GM19468 (cell line): ENCODE results near the gene RXRA.

Experiments
- ATAC-seq: cut with Tn5 transposase; IDR thresholded peaks from one replicate; pipeline ENCODE4 v1.9.1; 2021; ENCODE audit warnings: mild to moderate bottlenecking, moderate library complexity, moderate number of reproducible peaks; ENCODE audit not compliant: unreplicated experiment; ENCODE audit errors: extremely low read depth

RXRA gene

DNA sequence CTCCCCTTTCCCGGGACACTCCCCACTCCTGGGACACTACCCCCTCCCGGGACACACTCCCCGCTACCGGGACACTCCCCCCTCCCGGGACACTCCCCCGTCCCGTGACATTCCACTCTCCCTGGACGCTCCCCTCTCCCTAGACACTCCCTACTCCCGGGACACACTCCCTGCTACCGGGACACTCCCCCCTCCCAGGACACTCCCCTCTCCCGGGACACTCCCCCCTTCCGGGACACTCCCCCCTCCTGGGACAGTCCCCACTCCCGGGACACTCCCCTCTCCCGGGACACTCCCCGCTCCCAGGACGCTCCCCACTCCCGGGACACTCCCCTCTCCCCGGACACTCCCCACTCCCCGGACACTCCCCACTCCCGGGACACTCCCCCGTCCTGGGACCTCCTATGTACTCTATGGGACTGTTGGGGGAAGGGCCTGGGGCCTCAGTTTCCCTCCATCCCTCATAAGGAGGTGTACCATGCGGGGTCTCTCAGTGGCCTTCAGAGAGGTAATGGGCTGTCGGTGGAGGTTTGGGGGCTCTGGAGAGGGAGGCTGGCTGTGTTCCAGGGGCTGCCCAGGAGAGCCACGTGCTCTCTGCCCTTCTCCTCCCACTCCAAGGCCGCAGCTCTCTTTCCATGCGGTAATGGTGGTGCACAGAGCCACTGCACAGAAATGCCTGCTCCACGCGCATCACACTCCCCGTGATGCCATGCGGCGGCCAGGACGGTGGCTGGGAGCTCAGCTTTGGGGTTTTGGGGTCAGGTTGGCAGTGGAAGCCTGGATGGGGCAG lies 96.2 kb downstream of the RXRA start:
- no peak for ATAC-seq

DNA sequence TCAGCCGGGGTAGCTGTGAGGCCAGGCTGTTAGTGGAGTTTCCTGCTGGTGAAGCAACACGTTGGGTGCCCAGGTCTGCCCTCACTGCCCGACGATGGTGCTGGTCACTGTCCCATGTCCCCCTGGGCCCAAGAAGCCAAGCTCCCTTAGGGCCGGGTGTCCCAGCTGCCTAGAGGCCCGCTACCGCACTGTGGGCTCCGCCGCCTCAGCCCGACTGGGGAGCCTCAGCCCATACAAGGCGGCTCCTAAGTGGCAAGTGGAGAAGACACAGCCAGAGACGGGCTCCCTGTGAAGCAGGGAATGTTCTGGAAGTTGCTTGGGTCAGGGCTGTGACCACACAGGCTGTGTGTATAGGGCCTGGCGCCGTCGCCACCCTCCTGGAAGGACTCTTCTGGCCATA lies 96.9 kb downstream of the RXRA start:
- ATAC-seq, result no peak

DNA sequence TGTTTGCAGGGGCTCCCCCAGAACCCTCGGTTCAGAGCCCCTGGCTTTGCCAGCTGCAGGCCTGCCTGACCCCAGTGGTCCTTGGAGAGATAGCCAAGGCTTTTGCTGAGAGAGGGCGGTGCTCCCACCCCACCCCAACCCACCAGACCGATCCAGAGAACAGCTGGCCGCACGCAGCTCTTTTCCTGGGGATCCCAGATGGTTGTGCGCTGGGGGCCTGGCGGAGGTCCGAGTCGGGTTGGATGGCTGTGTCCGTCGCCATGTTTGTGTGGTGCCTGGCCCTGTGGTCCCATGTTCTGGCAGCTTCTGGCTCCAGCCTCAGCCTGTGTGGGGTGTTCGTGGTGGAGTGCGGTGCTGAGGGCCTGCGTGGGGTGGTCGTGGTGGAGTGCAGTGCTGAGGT lies 97.5 kb downstream of the RXRA start:
- no peak for ATAC-seq

DNA sequence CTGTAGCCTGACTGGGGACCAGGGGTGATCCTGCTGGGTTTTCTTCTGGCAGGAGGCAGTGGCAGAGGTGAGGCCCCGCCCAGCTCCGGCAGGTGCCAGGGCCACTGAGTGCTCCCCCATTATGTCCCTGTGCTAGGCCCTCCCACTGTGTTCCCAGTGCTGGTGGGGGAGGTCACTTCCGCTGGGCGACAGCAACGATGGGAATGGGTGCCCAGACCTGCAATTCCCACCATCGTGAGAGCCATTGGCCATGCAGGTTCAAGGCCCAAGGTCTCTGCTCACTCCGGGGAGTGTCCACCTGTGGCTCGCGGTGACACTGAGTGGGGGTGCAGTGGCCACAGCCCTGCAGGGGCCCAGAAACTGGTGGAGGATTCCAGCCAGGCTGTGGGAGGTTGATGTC lies 98.6 kb downstream of the RXRA start:
- no peak for ATAC-seq

DNA sequence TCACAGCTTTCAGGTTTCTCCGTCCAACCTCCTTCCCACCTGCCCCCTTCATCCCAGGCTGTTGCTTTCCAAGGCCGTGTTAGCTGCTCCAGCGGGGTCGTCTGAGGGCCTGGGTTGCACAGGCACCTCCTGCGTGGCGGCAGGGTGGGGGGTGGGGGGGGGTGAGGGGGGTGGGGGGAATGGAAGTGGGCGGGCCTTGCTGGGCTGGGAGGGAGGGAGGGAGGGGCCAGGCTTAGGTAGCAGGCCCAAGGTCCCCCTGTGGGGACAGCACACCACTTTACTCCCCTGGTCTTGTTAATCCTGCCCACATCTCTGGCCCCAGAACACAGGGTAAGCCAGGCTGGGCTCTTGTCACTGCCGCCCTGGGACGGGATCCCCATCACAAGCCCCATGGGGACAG lies 99.1 kb downstream of the RXRA start:
- no peak for ATAC-seq

DNA sequence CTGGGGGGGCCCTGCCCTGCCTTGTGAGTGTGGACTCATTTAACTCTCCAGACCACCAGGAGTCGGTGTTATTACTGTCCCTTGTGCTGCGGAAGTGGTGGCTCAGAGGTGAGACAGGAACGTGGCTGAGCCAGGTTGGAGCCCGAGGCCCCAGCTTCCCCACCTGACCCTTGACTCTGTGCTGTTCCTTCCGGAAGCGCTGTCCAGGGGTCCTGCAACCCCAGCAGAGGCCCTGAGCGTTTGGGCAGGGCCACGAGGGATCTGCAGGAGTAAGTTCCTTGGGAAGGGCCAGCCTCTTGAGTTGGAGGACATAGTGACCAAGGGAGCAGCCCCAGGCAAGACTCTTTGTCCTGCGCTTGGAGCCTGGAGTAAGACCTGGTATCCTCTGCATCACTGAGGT lies 99.6 kb downstream of the RXRA start:
- ATAC-seq, result no peak

DNA sequence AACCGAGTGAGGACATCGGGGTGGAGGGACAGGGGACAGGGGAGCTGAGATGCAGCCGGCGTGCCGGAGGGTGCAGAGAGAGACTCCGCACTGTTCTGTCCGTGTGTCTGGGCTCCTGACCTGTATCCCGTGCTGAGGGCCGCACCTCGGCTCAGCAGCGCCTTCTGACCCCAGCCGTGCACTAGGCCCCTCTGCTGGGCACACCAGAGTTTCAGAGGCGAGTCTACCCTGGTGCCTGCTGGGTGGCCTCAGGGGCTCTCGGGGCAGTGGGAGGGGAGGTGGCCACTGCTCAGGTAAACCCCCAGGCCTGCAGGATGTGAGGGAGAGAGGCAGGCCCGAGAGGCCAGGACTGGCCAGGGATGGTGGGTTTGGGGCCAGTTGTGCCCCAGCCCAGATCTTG lies 100.2 kb downstream of the RXRA start:
- ATAC-seq, result no peak

DNA sequence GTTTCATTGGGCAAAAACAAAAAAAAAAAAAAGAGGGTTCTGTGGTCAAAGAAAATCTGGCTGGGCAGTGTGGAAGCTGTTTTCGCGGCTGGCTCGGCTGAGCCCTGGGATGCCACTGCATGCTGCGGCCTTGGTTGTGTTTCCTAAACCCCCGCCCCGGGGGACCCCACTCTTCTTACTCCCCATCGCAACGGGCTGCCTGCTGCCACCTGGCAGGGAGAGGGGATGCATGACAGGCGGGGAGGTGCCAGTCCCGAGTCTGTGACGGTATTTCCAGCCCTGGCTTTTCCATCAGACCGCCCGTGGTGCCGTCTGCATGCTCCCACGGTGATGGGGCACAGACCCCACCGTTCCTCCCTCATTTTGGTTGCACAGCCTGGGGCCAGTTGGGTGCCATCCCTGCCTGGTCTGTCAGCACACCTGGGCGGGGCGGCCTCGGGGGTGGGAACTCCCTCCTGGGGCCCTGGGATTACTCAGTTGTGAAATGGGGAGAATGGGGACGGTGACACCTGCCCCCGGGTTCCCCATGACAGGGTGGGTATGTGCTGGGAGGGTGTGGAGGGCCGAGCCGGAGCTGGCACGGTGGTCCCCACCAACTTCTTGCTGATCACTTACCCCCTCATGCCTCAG lies 101.0 kb downstream of the RXRA start:
- no peak for ATAC-seq

DNA sequence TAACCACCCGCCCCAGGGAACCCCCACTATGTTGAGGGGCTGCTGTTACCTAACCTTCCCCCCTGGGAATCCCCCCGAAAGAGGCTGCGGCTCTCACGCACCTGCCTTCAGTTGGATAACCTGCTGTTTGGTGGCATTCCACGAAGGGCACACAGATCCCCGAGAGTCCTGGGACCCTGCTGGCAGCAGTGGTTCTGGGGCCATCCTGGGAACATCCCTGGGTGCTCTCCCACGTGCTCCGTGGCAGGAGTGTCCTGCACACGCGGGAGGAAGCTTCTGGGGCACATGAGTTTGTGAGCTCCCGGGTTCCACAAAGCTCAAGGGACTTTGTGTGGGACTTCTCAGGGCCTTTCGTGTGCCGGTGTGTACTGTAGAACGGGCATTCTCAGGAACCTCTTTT lies 102.3 kb downstream of the RXRA start:
- ATAC-seq, result no peak

DNA sequence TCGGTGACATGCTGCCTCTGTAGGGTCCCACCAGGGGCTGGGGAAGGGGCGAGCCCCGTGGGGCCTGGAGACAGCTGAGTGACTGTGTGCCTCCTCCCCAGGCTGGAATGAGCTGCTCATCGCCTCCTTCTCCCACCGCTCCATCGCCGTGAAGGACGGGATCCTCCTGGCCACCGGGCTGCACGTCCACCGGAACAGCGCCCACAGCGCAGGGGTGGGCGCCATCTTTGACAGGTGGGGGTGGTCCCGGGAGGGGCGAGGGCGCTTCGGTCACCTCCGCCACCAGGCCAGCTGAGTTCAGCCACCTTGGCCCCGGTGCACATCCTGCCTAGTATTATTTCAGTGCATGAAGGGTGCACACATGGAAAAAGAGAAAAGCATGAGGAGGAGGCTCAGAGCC lies 102.8 kb downstream of the RXRA start:
- ATAC-seq, result no peak

DNA sequence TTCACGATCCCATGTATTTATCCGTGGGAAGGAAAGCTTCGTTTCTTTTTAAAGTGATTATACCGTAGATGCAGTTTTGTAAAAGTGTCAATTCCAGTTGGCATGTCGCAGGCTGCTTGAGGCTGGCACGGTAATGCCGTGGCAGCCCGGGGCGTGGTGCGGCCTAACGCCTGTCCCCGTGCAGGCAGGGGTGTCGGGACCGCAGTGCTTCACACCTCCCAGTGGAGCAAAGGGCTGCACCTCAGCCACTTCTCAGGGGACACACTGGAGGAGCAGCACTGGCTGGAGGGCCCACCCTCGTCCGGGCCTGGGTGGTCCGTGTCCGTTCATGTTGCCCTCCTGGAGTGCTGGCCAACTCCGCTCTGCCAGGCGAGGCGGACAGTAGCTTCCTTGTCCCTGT lies 103.2 kb downstream of the RXRA start:
- ATAC-seq, result no peak

DNA sequence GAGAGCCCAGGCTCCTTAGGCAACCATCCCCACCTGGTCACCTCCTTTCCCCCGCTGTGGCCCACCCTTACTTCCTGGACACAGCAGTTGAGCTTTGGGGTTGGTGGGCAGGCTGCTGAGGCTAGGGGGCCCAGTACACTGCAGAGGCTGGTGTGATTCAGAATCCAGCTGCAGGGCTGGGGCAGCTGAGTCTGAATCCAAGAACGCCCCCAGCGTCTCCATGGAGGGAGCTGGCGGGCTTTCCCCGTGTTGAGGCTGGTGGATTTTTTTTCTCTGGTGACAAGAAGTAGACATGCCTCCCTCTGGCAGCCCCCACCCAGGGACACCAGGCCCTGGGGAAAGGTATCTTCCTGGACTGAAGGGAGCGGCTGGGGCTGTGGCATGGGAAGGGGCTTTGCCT lies 104.8 kb downstream of the RXRA start:
- ATAC-seq, result no peak

DNA sequence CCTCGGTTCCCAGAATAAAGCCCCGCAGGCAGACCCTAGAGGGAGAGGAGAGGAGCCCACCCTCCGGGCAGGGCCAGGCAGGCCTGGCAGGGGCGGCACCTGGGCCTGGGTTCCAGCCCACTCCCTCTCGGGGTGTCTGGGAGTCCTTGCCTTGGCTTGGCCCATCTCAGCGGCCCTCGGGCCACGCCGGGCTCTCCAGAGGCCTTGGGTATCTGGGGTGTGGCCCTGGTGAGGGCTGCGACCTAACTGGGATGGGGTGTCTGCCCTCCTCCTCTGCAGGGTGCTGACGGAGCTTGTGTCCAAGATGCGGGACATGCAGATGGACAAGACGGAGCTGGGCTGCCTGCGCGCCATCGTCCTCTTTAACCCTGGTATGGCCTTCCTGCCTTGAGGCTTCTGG lies 105.4 kb downstream of the RXRA start:
- no peak for ATAC-seq

DNA sequence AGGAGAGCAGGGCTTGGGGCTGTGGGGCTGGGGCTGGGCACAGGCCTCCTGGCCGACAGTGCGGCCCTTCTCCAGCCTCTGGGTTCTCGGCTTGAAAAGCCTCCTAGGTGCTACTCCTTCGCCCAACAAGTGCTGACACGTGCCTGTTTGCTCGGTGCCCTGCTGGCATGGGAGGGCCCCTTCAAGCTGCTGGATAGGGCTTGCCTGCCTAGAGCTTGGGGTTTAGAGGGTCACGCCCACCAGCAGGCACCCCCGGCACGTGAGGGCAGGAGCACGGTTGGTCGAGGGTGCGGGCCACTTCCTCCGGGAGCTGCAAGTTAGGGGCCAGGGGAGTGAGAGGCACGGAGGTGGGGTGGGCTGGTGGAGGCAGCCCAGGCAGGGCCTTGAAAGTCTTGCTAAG lies 106.2 kb downstream of the RXRA start:
- no peak for ATAC-seq

DNA sequence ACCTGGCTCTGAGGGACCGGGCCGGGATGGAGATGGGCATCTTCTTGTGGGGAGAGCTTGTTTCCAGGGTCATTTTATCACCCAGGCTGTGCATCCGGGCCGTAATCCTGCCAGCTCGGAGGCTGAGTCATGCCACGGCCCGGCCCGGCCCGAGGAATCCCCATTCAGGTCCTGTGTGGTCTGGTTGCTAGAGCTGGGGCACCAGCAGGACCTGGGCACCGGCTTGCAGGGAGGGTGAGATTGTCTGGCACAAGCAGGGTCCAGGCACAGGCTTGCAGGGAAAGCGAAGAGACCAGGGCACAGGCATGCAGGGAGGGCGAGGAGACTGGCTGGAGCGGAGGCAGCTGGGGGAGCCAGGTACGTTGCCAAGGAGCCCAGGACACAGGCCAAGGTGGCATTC lies 106.8 kb downstream of the RXRA start:
- no peak for ATAC-seq

DNA sequence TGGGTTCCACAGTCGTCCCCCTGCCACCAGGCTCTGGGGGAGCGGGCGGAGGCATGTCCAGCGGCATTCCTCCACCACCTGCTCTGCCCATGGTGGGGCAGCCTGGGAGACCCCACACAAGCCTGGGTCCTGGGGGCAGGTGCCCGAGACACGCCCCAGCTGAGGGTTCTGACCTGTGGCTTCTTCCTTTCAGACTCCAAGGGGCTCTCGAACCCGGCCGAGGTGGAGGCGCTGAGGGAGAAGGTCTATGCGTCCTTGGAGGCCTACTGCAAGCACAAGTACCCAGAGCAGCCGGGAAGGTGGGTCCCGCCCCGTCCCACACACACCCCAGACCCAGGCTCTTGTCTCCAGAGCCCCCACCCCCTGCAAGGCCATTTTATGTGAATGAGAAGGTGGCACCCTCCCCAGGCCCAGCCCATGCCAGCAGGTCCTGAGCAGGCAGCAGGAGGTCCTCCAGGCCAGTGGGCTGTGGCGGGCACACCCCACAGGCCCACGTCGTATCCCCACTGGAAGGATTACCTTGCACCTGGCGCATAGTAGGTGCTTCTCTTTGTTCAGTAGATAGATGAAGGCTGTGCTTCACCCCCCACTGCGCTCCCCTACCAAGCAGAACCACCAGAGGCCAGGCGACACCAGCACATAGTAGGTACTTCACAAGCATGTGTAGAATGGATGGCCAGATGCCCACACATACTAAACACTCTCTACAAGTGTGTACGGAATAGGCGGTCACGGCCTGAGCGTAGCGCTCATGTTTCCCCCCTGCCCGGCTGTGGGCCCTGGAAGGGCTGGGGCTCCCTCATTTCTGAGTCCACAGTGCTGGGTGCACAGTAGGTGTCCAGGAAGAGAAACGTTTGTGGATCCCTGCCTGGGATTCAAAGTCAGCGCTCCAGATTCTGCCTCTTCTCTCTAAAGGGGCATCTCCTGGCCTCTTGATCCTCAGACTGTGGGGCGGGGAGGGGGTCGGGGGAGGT lies 107.9 kb downstream of the RXRA start:
- ATAC-seq, result no peak

DNA sequence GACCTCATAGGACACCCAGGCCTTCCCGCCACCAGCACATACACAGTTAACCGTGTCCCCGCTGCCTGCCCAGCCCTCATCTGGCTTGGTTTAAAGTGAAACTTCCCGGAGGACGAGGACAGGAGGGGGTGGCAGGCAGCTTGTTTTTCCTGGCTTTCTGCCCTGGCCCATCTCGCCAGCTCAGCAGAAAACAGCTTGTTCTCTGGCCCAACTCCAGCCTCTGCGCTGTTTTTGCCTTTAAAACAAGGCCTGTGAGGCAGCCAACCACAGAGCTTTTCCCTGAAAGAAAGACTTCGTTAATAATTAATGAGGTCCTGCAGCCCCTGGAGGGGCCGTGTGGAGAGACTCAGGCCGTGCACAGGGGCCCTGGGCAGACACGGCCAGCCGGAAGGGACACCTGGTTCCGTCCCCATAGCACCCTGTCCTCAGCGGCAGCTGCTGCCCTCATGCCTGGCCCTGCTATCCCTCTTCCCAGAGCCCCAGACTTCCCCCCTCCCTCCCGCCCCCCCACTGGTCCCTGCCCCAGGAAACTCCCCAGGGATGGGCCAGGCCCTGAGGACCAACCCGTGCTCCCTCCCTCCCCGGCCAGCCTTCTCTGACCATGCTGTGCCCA lies 108.7 kb downstream of the RXRA start:
- ATAC-seq, result no peak

DNA sequence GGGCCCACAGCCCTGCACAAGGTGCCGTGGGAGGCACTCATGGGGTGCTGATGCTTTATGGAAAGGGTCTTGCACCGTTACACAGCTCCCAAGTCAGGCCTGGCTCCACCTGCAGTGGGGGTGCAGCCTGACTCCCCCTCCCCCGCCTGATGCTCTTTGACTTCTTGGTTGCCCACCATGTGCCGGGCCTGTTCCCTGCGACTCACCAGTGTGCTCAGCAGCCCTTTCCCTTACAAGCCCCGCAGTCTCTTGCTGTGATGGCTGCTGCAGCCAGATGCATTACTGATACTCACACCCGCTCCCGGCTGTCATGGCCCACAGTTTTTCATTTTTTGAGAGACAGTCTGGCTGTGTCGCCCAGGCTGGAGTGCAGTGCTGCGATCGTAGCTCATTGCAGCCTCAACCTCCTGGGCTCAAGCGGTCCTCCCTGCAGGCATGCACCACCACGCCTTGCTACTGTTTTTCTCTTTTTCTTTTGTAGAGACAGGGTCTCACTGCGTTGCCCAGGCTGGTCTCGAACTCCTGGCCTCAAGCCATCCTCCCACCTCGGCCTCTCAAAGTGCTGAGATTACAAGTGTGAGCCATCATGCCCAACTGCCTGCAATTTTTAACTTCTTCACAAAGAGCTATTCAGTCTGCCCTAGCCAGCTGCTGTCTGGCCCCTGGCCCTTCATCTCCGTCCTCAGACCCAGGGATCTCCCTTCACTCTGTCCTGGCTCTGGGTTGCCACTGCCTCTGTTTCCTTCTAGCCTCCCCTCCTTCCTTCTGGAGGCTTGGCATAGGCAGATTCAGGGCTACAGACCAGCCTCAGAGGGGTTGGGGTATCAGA lies 109.5 kb downstream of the RXRA start:
- no peak for ATAC-seq

DNA sequence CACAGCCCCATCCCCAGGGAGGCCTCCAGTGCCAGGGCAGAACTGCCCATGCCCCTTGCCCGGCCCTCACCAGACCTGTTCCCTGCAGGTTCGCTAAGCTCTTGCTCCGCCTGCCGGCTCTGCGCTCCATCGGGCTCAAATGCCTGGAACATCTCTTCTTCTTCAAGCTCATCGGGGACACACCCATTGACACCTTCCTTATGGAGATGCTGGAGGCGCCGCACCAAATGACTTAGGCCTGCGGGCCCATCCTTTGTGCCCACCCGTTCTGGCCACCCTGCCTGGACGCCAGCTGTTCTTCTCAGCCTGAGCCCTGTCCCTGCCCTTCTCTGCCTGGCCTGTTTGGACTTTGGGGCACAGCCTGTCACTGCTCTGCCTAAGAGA lies 110.1 kb downstream of the RXRA start:
- ATAC-seq, result no peak

DNA sequence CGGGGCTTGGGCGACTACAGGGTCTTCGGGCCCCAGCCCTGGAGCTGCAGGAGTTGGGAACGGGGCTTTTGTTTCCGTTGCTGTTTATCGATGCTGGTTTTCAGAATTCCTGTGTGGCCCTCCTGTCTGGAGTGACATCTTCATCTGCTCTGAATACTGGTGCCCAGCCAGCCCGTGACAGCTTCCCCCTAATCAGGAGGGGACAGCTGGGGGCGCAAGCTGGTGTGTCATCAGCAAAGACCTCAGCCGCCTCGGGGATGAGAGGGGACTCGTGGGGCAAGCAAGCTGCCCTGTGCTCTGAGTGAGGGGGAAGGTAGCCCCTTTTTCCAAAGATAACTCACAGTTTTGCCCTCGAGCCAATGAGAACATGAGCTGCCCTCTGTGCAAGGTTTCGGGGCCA lies 110.7 kb downstream of the RXRA start:
- no peak for ATAC-seq
